HEK293 (cell line): ENCODE data around the gene HSD17B14.

ENCODE experiments used
- RBAK ChIP-seq: fragments of 450-650 bp; formaldehyde crosslinking; IDR thresholded peaks from 2 replicates; pipeline ENCODE4 v1.5.1; 2016; ENCODE audit warnings: missing biosample characterization, missing genetic modification characterization
- REPIN1 ChIP-seq: fragments of 450-650 bp; formaldehyde crosslinking; IDR thresholded peaks from 2 replicates; pipeline ENCODE4 v1.5.1; 2017; ENCODE audit warnings: missing biosample characterization, missing genetic modification characterization, low read depth
- SP3 ChIP-seq: fragments of 450-650 bp; formaldehyde crosslinking; IDR thresholded peaks from 2 replicates; pipeline ENCODE4 v1.5.1; 2016; ENCODE audit warnings: missing biosample characterization, missing genetic modification characterization
- WT1 ChIP-seq: fragments of 450-650 bp; formaldehyde crosslinking; IDR thresholded peaks from 2 replicates; pipeline ENCODE4 v1.5.1; 2016; ENCODE audit warnings: missing biosample characterization, missing genetic modification characterization
- YY2 ChIP-seq: fragments of 450-650 bp; formaldehyde crosslinking; IDR thresholded peaks from 2 replicates; pipeline ENCODE4 v1.5.1; 2016; ENCODE audit warnings: missing biosample characterization, missing genetic modification characterization
- ZBTB7A ChIP-seq: fragments of 450-650 bp; formaldehyde crosslinking; IDR thresholded peaks from 2 replicates; pipeline ENCODE4 v1.5.1; 2016; ENCODE audit warnings: low read depth, missing biosample characterization, missing genetic modification characterization
- ZFP41 ChIP-seq: fragments of 450-650 bp; formaldehyde crosslinking; IDR thresholded peaks from 2 replicates; pipeline ENCODE4 v1.5.1; 2016; ENCODE audit warnings: missing biosample characterization, missing genetic modification characterization, borderline replicate concordance
- ZIC2 ChIP-seq: fragments of 450-650 bp; formaldehyde crosslinking; IDR thresholded peaks from 2 replicates; pipeline ENCODE4 v1.5.1; 2016; ENCODE audit warnings: missing biosample characterization, missing genetic modification characterization
- ZNF114 ChIP-seq: fragments of 450-650 bp; formaldehyde crosslinking; IDR thresholded peaks from 2 replicates; pipeline ENCODE4 v1.5.0; 2017; ENCODE audit warnings: missing biosample characterization, missing genetic modification characterization
- ZNF133 ChIP-seq: fragments of 450-650 bp; formaldehyde crosslinking; IDR thresholded peaks from 2 replicates; pipeline ENCODE4 v1.5.1; 2016; ENCODE audit warnings: missing biosample characterization, missing genetic modification characterization
- ZNF140 ChIP-seq: fragments of 450-650 bp; formaldehyde crosslinking; IDR thresholded peaks from 2 replicates; pipeline ENCODE4 v1.5.1; 2016; ENCODE audit warnings: missing biosample characterization, missing genetic modification characterization
- ZNF146 ChIP-seq: fragments of 450-650 bp; formaldehyde crosslinking; IDR thresholded peaks from 2 replicates; pipeline ENCODE4 v1.5.1; 2016; ENCODE audit warnings: missing biosample characterization, missing genetic modification characterization
- ZNF174 ChIP-seq: fragments of 450-650 bp; formaldehyde crosslinking; IDR thresholded peaks from 2 replicates; pipeline ENCODE4 v1.5.0; 2017; ENCODE audit warnings: missing biosample characterization, mild to moderate bottlenecking, missing genetic modification characterization
- ZNF19 ChIP-seq: fragments of 450-650 bp; formaldehyde crosslinking; IDR thresholded peaks from 2 replicates; pipeline ENCODE4; 2016; ENCODE audit warnings: missing biosample characterization, missing genetic modification characterization, low read depth
- ZNF24 ChIP-seq: fragments of 450-650 bp; formaldehyde crosslinking; IDR thresholded peaks from 2 replicates; pipeline ENCODE4 v1.5.1; 2016; ENCODE audit warnings: missing biosample characterization, missing genetic modification characterization
- ZNF335 ChIP-seq: fragments of 450-650 bp; formaldehyde crosslinking; conservative IDR thresholded peaks from 2 replicates; pipeline ENCODE4 v1.5.1; 2016; ENCODE audit warnings: missing biosample characterization, missing genetic modification characterization
- ZNF501 ChIP-seq: fragments of 450-650 bp; formaldehyde crosslinking; IDR thresholded peaks from 2 replicates; pipeline ENCODE4 v1.5.1; 2016; ENCODE audit warnings: missing biosample characterization, missing genetic modification characterization
- ZNF510 ChIP-seq: fragments of 450-650 bp; formaldehyde crosslinking; IDR thresholded peaks from 2 replicates; pipeline ENCODE4 v1.5.1; 2018; ENCODE audit warnings: mild to moderate bottlenecking, missing genetic modification characterization, missing biosample characterization; ENCODE audit not compliant: insufficient replicate concordance
- ZNF549 ChIP-seq: fragments of 450-650 bp; IDR thresholded peaks from 2 replicates; pipeline ENCODE4 v1.5.1; 2018; ENCODE audit warnings: missing biosample characterization, missing genetic modification characterization, mild to moderate bottlenecking, inconsistent platforms, moderate library complexity
- ZNF555 ChIP-seq: fragments of 450-650 bp; formaldehyde crosslinking; conservative IDR thresholded peaks from 2 replicates; pipeline ENCODE4 v1.5.1; 2017; ENCODE audit warnings: missing biosample characterization, mild to moderate bottlenecking, missing genetic modification characterization, inconsistent platforms
- ZNF639 ChIP-seq: fragments of 450-650 bp; formaldehyde crosslinking; IDR thresholded peaks from 2 replicates; pipeline ENCODE4 v1.5.1; 2016; ENCODE audit warnings: missing biosample characterization, missing genetic modification characterization
- ZNF654 ChIP-seq: fragments of 450-650 bp; formaldehyde crosslinking; IDR thresholded peaks from 2 replicates; pipeline ENCODE4 v1.5.1; 2016; ENCODE audit warnings: low read depth, missing biosample characterization, missing genetic modification characterization
- ZNF664 ChIP-seq: fragments of 450-650 bp; formaldehyde crosslinking; IDR thresholded peaks from 2 replicates; pipeline ENCODE4 v1.5.1; 2016; ENCODE audit warnings: missing biosample characterization, missing genetic modification characterization
- ZNF701 ChIP-seq: fragments of 450-650 bp; formaldehyde crosslinking; IDR thresholded peaks from 2 replicates; pipeline ENCODE4 v1.5.1; 2016; ENCODE audit warnings: missing biosample characterization, missing genetic modification characterization
- ZNF747 ChIP-seq: fragments of 450-650 bp; formaldehyde crosslinking; IDR thresholded peaks from 2 replicates; pipeline ENCODE4 v1.5.1; 2016; ENCODE audit warnings: missing biosample characterization, missing genetic modification characterization
- ZNF776 ChIP-seq: fragments of 450-650 bp; formaldehyde crosslinking; IDR thresholded peaks from 2 replicates; pipeline ENCODE4 v1.5.0; 2017; ENCODE audit warnings: missing biosample characterization, missing genetic modification characterization, borderline replicate concordance
- ZSCAN30 ChIP-seq: fragments of 450-650 bp; IDR thresholded peaks from 2 replicates; pipeline ENCODE4 v1.5.1; 2018; ENCODE audit warnings: missing biosample characterization, mild to moderate bottlenecking, missing genetic modification characterization, moderate library complexity
- ZSCAN5A ChIP-seq: fragments of 450-650 bp; formaldehyde crosslinking; IDR thresholded peaks from 2 replicates; pipeline ENCODE4 v1.5.1; 2016; ENCODE audit warnings: missing biosample characterization, missing genetic modification characterization
- TF ChIP-seq, protein P1 (sequence below): fragments of 450-650 bp; formaldehyde crosslinking; IDR thresholded peaks from 2 replicates; pipeline ENCODE4 v1.5.1; 2016; ENCODE audit warnings: missing biosample characterization, missing genetic modification characterization
- TF ChIP-seq, protein P2 (sequence below): sonication (generic); formaldehyde crosslinking; IDR thresholded peaks from 2 replicates; pipeline ENCODE4 v1.8.1; 2022; ENCODE audit warnings: mild to moderate bottlenecking, moderate library complexity, missing genetic modification reagents
- TF ChIP-seq, protein P3 (sequence below): fragments of 450-650 bp; formaldehyde crosslinking; IDR thresholded peaks from 2 replicates; pipeline ENCODE4 v1.5.1; 2016; ENCODE audit warnings: missing biosample characterization, missing genetic modification characterization, borderline replicate concordance
- TF ChIP-seq, protein P4 (sequence below): fragments of 450-650 bp; formaldehyde crosslinking; IDR thresholded peaks from 2 replicates; pipeline ENCODE4 v1.5.1; 2016; ENCODE audit warnings: missing biosample characterization, missing genetic modification characterization

Gene HSD17B14

DNA sequence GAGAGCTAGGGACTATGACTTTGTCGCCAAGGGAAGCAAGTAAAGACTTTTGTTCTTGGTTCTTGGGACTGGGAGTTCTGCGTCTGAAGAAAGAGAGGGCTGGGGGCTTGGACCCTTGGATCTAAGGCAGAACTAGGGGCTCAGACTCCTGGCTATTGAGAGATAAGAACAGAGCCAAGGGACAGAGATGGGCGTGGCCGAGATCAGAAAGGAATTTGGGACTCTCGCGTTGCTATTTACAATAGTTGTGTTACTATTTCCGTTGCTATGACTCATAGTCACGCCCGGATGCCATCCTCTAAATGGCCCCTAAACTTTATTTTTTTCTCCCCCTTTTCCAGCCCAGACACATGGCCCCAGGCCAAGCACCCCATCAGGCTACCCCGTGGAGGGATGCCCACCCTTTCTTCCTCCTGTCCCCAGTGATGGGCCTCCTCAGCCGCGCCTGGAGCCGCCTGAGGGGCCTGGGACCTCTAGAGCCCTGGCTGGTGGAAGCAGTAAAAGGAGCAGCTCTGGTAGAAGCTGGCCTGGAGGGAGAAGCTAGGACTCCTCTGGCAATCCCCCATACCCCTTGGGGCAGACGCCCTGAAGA lies 36.7 kb upstream of the HSD17B14 start (continued):
- TF ChIP-seq YY2 (tag by site-specific recombination) (no peak), ZSCAN5A (tag by site-specific recombination) (no peak), ZNF664 (tag by site-specific recombination) (no peak), ZNF133 (tag by site-specific recombination) (no peak), WT1 (no peak), ZNF140 (tag by site-specific recombination) (no peak), ZNF549 (tag by site-specific recombination) (no peak), ZNF501 (no peak; the same call in none of the 2 replicates), ZNF510 (tag by site-specific recombination) (no peak), ZNF24 (peak; percentile 18; the same call in 1 of the 2 replicates), ZNF174 (no peak), ZNF701 (no peak), RBAK (no peak), ZNF639 (tag by site-specific recombination) (no peak), ZSCAN30 (tag by site-specific recombination) (0 out of 2 replicates have a peak, but pooled peaks have one; percentile 37), ZNF776 (tag by site-specific recombination) (no peak), REPIN1 (tag by site-specific recombination) (no peak), ZNF146 (tag by site-specific recombination) (no peak), ZBTB7A (tag by site-specific recombination) (no peak), SP3 (tag by site-specific recombination) (no peak; the same call in 1 of the 2 replicates), ZNF114 (tag by site-specific recombination) (no peak), ZFP41 (tag by site-specific recombination) (no peak), ZNF335 (tag by site-specific recombination) (peak; percentile 61; the same call in 1 of the 2 replicates), ZNF747 (tag by site-specific recombination) (no peak), ZNF555 (no peak), ZIC2 (0 out of 2 replicates have a peak, but pooled peaks have one; percentile 32), ZNF654 (tag by site-specific recombination) (no peak), ZNF19 (tag by site-specific recombination) (no peak)
- TF ChIP-seq, protein P1, sequence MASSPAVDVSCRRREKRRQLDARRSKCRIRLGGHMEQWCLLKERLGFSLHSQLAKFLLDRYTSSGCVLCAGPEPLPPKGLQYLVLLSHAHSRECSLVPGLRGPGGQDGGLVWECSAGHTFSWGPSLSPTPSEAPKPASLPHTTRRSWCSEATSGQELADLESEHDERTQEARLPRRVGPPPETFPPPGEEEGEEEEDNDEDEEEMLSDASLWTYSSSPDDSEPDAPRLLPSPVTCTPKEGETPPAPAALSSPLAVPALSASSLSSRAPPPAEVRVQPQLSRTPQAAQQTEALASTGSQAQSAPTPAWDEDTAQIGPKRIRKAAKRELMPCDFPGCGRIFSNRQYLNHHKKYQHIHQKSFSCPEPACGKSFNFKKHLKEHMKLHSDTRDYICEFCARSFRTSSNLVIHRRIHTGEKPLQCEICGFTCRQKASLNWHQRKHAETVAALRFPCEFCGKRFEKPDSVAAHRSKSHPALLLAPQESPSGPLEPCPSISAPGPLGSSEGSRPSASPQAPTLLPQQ (tag by site-specific recombination) = peak; percentile 28; the same call in 1 of the 2 replicates
- TF ChIP-seq, protein P2, sequence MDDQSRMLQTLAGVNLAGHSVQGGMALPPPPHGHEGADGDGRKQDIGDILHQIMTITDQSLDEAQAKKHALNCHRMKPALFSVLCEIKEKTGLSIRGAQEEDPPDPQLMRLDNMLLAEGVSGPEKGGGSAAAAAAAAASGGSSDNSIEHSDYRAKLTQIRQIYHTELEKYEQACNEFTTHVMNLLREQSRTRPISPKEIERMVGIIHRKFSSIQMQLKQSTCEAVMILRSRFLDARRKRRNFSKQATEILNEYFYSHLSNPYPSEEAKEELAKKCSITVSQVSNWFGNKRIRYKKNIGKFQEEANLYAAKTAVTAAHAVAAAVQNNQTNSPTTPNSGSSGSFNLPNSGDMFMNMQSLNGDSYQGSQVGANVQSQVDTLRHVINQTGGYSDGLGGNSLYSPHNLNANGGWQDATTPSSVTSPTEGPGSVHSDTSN (CRISPR knock-in tag) = no peak
- TF ChIP-seq, protein P3, sequence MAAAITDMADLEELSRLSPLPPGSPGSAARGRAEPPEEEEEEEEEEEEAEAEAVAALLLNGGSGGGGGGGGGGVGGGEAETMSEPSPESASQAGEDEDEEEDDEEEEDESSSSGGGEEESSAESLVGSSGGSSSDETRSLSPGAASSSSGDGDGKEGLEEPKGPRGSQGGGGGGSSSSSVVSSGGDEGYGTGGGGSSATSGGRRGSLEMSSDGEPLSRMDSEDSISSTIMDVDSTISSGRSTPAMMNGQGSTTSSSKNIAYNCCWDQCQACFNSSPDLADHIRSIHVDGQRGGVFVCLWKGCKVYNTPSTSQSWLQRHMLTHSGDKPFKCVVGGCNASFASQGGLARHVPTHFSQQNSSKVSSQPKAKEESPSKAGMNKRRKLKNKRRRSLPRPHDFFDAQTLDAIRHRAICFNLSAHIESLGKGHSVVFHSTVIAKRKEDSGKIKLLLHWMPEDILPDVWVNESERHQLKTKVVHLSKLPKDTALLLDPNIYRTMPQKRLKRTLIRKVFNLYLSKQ (tag by site-specific recombination) = no peak
- TF ChIP-seq, protein P4, sequence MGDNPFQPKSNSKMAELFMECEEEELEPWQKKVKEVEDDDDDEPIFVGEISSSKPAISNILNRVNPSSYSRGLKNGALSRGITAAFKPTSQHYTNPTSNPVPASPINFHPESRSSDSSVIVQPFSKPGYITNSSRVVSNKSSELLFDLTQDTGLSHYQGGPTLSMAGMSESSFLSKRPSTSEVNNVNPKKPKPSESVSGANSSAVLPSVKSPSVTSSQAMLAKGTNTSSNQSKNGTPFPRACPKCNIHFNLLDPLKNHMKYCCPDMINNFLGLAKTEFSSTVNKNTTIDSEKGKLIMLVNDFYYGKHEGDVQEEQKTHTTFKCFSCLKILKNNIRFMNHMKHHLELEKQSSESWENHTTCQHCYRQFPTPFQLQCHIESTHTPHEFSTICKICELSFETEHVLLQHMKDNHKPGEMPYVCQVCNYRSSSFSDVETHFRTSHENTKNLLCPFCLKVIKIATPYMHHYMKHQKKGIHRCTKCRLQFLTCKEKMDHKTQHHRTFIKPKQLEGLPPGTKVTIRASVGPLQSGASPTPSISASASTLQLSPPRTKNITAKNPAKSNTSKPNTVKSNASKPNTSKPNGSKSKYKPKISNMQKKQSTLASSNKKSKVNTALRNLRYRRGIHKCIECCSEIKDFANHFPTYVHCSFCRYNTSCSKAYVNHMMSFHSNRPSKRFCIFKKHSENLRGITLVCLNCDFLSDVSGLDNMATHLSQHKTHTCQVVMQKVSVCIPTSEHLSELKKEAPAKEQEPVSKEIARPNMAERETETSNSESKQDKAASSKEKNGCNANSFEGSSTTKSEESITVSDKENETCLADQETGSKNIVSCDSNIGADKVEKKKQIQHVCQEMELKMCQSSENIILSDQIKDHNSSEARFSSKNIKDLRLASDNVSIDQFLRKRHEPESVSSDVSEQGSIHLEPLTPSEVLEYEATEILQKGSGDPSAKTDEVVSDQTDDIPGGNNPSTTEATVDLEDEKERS (tag by site-specific recombination) = no peak
